GM12873 (cell line): ENCODE results near the gene S100P.

ENCODE experiments used
- CTCF ChIP-seq: IDR thresholded peaks from 2 replicates; pipeline ENCODE4 v1.5.1; 2012; ENCODE audit warnings: low read depth, mild to moderate bottlenecking, moderate library complexity, low read length, control low read depth; ENCODE audit not compliant: insufficient read depth; ENCODE audit errors: missing control alignments

The S100P gene

GRCh38 chr4:6697131-6697530 lies 3.5 kb downstream of the S100P start:
- no peak for TF ChIP-seq CTCF

GRCh38 chr4:6699388-6699787 lies 5.7 kb downstream of the S100P start:
- TF ChIP-seq CTCF, result no peak

- TF ChIP-seq CTCF, result no peak
These were observed 6.2 kb downstream of the S100P start for GRCh38 chr4:6699903-6700302.

- peak; percentile 63 for TF ChIP-seq CTCF
These were observed 7.7 kb downstream of the S100P start for GRCh38 chr4:6701371-6701770.

- TF ChIP-seq CTCF, result no peak
These were observed 9.1 kb downstream of the S100P start for GRCh38 chr4:6702761-6703160.

GRCh38 chr4:6703786-6704185 lies 10.1 kb downstream of the S100P start:
- no peak for TF ChIP-seq CTCF

GRCh38 chr4:6705646-6706045 lies 12.0 kb downstream of the S100P start:
- no peak for TF ChIP-seq CTCF
